GM21367 (cell line): ENCODE measurements around the gene SOX10.

ENCODE experiments used
- ATAC-seq: cut with Tn5 transposase; IDR thresholded peaks from one replicate; pipeline ENCODE4 v1.9.1; 2021; ENCODE audit not compliant: unreplicated experiment

Gene SOX10

DNA sequence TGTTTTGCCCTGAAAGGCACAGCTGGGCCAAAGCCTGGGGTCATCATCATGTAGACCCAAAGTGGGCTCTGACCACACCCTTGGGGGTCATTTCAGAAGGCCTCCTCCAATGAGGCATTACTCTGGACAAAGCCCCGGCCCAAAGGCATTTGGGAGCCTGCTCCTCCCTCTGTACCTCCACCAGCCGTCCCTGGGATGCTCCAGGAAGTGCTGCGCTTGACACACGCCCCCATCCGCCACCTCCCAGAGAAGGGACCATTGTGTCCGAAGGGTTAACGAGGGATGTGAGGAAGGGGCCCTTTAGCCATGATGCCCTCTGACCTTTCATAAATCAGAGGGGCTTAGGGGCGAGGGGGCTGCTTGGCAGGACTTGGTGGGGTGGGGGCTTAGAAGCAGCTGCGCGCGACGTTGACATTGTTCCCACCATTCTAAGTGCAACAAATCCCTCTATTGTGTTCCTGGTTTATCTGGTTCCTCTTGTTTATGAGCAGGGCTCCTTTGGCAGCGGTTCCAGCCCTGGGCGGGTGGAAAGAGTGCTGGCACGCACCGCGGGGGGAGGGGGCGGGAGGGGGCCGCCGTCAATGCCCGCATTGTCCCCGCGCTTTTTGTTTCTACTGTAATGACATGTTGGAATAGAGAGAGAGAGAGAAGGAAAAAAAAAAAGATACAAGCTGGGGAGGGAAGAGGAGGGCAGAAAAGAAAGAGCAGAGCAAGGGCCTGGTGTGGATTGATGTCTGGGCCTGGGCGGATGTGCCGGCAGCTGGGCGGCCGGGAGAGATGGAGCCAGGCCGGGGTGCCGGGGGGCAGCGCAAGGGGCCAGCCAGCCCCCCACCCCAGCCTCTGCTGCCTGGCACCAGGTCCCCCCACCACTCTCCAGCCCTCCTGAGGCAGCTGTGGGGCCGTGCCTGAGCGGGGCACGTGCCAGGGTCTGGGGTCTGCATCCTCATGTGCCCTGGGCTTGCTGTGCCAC, 32.1 kb upstream of the SOX10 start:
- no peak for ATAC-seq

DNA sequence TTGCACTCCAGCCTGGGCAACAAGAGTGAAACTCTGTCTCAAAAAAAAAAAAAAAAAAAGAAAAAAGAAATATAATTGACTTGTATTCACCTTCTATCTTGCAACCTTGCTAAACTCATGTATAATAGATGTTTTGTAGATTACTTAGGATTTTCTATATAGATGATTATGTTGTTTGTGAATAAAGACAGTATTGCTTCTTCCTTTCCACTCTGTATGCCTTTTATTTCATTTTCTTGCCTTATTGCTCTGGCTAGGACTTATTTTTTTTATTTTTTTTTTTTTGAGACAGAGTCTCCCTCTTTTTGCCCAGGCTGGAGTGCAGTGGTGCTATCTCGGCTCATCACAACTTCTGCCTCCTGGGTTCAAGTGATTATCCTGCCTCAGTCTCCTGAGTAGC, 29.7 kb upstream of the SOX10 start:
- ATAC-seq, result no peak

DNA sequence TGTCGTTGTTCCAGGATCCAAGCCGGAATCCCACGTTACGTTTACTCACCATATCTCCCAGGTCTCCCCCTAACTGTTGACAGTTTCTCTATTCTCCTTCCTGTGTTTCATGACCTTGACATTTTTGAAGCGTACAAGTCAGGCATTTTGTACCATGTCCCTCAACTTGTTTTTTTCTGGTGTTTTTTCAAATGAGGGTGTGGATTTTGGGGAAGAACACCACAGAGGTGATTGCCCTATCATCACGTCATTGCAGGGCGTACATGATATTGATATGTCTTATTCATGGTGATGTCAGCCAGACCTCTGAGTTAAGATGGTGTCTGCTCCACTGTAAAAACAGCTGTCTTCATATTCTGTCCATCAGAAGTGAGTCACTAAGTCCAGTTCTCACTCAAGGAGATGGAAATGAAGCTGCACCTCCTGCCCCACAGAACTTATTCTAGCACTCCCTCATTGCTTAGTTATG, 28.3 kb upstream of the SOX10 start:
- no peak for ATAC-seq

DNA sequence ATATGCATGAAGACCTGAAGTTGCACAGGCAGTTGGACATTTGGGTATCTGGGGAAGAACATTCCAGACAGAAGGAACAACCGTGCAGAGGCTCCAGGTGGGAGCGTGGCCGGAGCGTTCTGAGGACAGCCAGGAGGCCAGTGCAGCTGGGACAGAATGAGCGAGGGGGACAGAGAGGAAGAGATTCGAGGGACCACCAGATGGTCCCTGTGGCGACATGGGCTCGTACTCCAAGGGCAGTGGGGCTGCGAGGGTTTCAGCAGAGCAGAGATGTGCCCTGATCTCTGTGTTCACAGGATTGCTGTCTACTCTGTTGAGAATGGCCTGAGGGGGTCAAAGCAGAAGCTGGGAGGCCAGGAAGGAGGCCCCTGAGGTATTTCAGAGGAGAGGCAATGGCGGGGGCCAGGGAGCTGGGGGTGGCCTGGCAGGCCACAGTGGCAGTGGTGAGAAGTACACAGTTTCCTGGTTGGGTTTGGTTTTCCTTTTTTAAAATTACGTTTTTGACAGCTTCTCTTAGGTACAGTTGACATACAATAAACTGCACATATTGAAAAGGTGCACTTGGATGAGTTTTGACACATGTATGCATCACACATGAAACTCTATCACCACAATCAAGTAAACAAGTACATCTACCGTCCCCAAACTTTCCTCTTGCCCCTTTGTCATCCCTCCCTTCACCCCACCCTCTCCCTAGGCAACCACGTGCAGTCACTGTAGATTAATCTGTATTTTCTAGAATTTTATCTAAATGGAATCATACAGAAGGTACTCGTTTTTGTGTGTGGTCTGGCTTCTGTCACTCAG, 24.8 kb upstream of the SOX10 start:
- ATAC-seq, result no peak

DNA sequence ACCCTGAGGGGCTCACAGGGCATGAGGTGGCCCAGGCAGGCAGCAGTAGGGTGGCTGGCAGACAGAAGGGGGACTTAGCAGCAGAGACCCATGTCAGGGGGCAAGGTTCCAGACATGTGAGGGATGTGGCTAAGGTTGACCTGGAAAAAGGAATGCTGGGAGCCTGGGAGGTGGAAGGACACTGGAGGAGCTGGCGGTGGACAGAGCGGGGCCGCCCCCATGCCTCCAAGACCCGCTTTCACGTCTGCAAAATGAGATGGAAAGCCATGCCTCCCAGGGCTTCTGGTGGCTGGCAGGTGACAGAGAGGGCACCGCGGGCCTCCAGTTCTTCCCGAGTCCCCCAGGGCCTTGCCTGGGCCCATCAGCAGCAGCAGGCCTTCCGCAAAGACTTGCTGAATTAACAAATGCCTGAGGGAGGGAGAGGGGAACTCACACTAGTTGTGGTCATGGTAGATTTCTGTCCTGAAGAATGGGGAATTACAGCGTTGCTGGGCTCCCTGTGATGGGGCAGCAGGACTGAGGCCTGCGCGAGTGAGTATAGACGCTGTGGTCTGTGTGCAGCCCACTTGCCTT, 23.1 kb upstream of the SOX10 start:
- ATAC-seq, result no peak

DNA sequence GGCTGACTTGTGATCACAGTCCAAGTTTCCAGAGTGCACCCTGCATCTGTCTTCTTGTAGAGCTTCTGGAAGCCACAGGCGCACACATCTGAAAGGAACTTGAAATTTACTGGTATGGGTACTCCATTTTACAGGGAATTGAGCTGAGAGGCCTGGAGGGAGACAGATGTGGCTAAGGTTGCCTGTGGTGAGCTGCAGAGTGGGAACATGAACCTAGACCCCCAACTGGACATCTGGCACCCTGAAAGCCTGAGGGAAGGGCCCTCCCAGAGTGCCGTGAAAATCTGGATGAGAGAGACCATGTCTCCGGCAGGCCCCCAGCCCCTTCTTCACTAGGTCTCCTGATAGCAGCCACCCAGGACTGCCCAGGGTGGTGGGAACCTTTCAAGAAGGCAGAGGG, 22.6 kb upstream of the SOX10 start:
- no peak for ATAC-seq

DNA sequence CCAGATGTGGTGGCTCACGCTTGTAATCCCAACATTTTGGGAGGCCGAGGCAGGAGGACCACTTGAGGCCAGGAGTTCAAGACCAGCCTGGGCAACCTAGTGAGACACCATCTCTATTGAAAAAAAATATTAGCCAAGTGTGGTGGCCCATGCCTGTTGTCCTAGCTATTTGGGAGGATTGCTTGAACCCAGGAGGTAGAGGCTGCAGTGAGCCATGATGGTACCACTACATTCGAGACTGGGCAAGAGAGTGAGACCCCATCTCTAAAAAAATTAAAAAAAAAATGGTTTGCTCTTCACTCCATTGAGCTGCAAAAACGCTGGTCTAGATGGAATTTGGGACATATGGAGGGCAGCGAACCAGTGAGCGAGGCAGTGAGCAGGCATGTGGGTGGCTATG, 21.6 kb upstream of the SOX10 start:
- ATAC-seq, result no peak

DNA sequence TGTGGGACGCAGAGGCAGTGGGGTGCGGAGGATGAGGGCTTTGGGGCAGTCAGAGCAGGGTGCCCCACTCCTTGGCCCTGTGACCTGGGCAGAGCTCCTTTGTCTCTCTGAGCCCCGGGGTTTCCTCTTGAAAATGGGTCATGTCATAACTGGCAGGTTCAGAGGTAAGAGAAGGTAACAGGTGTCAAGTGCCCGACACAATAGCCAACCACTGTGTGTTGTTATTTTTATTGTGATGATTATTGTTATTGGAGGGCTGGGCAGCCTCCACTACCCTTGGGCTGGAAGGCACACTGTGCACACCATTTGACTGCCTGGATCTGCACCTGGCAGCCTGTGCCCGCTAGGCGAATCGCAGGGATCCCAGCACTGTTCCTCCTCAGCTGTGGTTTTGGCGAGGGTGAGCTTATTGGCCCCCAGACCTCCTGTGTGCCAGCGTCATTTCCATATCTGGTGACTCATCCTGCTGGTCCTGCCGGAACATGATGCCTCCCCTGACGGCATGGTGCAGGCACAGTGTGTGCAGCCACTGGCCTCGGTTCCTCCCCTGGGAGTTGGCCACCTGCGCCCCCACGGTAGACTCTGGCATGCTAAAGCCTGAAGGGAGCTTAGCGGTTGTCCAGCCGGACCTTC, 15.4 kb upstream of the SOX10 start:
- ATAC-seq, result no peak

DNA sequence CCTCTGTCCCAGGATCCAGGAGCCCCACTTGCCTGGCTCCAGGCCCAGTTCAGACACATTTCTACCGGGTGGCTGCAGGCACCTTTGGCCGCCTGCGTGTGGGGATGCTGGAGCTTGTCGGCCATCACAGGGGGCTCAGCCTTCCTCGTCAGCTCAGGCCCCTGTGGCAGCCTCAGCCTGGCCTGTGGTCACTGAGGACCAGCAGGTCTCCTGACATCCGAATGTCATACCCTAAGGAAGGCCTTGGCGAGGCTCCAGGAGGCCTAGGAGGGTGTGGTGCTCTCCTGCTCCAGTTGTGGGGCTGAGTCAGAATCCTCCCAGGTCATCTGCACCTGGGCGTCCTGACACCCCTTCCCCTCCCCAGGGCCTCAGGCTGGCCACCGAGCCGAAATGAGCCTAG, 14.9 kb upstream of the SOX10 start:
- ATAC-seq, result no peak

DNA sequence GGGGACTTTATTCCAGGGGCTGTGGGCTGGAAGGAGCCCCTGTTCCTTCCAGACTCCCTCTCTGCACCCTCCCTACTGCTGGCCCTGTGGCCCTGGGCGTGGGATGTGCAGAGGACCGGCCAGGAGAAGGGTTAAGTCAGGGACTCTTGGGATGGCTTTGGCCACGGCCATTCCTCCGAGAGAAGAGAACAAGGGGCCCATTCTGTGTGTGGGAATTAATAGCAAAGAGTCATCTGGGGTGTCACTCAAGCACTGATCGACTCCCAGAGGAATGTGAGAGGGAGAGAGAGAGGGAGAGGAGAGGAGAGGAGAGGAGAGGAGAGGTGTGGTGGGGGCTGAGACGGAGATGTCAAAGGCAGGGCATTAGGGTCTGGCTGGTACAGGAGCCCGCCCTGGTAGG, 14.2 kb upstream of the SOX10 start:
- no peak for ATAC-seq

DNA sequence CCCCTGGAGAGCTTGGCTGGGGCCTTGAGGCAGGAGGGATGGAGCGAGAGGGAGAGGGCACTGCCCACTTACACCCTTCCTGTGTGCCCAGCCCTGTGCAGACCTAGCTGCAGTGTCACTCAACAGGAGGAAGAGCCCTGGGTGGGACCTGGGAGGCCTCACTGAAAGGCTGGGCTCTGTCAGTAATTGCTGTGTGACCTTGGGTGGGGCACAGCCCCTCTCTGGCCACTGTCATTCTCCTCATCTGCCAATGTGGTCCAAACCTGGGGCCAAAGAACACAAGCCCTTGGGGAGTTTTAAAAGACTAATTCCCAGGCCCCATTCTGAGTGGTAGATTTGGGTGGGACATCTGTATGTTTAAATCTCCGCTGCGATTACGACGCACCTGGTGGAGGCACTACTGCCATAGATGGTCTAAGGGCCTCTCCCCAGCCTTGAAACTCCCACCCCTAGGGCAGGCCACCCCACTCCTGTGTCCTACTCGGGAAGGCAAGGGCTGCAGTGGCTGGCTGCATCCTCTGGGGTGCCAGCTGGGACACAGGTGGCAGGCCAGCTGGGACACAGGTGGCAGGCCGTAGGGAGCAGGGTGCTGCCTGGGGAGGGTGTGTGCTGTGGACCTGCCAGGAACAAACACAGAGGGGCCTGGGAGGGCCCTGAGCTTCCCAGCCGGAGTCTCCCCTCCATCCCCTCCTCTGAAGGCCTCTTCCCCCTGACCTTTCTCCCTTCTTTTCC, 12.3 kb upstream of the SOX10 start:
- no peak for ATAC-seq

DNA sequence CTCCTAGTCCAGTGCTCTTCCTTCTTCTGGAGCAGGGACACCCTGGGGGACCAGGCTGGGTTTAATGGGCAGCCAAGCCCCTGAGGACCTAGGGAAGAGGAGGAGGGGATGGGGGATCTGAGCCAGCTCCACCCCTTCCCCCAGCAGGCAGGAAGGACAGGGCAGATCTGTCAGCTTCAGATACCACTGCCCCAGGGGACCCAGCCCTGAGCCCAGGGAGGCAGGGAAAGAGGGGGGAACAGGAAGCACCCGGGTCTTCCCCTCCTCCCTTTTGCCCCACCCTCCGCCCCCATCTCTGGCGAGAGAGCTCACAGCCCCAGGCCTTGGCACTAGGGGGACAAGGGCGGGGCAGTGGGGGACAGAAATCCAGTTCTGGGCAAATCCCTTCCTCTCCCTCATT, 11.7 kb upstream of the SOX10 start:
- no peak for ATAC-seq

DNA sequence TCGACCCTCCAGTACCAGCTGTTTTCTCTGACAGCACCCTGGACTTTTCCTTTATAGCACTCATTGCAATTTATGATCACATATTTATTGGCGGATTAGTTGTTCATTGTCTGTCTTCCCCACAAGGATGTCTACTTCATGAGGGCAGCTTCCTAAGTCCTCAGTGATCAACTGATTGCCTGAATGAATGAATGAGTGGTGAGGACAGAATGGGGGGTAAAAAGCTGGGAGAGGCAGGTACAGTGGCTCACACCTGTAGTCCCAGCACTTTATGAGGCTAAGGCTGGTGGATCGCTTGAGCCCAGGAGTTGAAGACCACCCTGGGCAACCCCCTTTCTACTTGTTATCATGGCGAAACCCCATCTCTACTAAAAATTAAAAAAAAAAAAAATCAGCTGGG, 11.1 kb upstream of the SOX10 start:
- ATAC-seq, result no peak

DNA sequence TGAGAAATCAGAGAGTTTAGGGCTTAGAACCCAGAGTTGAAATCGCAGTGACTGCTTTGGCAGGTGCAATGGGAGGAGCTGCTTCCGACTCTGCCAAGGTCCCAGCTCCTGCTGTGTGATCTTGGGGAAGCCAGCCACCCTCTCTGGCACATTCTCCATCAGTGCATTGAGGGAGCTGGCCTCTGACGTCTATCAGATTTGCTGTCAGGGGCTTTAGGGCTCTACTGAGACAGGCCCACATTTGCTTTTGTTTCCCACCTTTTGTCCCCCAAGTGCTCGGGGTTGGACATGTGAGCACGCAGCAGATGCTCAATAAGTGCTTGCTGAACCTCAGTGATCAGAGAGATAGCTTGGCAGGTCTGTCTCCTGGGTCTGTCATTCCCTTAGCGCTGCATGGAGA, 10.6 kb upstream of the SOX10 start:
- ATAC-seq, result no peak

DNA sequence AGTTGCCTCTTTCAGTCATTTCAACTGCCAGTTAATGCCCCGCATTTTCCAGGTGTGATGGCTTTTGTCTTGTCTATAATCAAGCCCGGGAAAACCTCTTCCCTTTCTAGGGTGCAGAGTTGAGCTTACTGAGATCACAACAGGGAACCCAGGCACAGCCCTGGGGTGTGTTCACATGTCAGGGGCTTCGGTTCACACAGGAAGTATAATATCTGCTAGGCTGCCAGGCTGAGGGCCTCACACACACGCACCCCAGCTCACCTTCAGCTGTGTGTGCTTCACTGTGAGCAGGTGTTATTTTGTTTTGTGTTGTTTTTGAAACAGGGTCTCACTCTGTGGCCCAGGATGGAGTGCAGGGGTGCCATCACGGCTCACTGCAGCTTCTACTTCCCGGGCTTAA, 9.7 kb upstream of the SOX10 start:
- no peak for ATAC-seq

DNA sequence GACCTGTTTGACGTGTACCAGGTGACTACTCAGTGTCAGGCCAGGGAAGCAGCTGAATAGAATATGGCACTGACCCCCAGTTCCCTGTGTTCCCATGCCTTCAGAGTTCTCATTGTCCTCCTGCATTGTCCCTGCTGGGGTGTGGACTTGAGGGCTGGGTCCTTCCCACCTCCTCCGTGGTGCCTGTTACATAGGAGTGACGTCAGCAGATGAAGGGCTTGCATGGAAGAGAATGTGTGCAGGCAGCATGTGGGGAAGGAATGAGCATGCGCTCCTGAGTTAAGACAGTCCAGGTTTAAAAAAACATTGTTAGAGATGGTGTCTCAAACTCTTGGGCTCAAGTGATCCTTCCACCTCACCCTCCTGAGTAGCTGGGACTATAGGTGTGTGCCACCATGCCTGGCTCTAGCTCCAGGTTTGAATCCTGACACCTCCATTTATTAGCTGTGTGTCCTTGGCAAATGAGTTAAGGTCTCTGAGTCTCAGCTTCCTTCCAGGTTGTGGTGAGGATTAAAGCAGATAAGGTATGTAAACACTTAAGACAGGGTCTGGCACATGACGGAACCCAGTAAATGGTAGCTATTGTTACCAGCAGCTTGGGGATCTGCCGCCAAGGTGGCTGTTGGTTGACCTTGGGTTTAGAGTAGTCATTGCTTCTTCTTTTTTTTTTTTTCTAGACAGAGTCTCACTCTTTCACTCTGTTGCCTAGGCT, 7.5 kb upstream of the SOX10 start:
- no peak for ATAC-seq

DNA sequence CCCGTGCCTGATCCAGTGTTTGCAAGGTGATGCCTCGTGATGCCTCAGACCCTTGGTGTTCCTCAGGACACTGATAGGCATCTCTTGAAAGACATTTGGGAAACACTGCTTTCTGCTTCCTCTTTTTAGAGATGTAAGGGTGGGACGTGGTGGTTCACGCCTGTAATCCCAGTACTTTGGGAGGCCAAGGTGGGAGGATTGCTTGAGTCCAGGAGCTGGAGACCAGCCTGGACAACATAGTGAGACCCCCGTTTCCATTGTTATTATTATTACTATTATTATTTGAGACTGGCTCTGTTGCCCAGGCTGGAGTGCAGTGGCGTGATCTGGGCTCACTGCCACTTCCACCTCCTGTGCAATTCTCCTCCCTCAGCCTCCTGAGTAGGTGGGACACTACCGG, 6.5 kb upstream of the SOX10 start:
- no peak for ATAC-seq

DNA sequence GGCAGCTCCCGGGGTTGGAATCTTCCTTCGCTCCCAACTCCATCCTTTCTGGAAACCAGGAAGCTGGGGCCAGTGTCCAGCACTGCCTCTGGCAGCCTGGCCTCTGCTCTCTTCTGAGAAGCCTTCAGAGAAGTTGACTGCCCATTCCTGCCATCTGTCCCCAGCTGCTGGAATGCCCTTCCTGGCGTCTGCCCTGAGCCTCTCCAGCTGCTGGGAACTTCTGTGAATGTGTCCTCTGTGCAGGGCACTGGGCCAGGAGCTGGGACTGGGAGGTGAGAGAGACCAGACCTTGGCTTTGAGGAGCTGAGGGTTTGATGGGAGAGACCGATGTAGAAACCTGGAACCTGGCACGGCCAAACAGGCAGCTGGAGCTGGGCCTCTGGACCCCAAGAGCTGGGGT, 5.9 kb upstream of the SOX10 start:
- ATAC-seq, result no peak

DNA sequence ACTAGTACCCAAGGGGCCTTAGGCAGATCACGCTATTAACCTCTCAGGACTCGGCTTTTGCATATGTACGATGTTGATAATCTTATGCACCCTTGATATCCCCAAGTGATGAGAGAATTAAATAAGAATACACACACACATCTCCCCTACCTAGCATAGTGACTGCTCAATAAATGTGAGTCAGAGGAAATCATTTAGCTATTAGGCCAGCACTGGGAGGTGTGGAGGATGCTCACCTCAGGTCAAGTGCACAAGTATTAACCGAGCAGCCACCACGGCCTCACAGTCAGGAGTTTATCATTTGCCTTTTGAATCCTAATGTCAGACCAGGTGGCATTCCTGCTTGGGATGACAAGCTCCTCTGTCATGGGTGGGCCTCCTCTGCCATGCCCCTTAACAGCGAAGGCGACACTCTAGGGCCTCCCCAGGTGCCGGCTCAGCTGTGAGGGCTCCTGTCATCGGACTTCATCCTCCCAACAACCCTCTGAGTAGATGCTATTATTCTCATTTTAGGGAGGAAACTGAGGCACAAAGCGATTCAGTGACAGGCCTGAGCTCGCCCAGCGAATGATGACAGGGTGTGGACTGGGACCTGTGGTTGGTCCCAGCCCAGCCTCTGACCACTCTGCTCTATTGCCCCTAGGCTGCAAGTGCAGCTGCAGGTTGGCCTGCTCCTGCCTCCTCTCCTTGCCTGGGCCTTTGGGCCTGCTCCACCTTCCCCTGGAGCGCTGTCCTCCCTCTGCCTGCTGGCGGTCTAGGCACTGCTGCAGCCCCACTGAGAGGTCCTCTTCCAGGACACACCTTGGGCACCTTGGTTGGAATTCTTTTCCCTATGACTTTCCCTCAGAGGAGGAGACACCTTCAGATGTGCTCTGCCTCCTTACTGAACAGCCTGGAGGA, 5.0 kb upstream of the SOX10 start:
- ATAC-seq, result no peak
